CD4-positive, alpha-beta T cell (primary cell): Measurements from ENCODE around the gene NT5C2. TPM values are rescaled to one million over a fixed set of nuclear protein-coding genes. Genes with fewer than 3 reads are reported as not detected.
A peak's percentile ranks its signal among the peaks of the same experiment; 100 is the strongest.

Experiments
- ATAC-seq: fragments of 200-7000 bp; cut with Tn5 transposase; one replicate; pipeline ENCODE4 v1.10.0; 2022; ENCODE audit warnings: mild to moderate bottlenecking; ENCODE audit not compliant: poor library complexity
- CTCF ChIA-PET: fragments of 350-600 bp; sonication (Branson Sonifier 250); formaldehyde crosslinking; loops from one replicate; lab custom pipeline; 2021; ENCODE audit warnings: antibody characterized with exemption, inconsistent platforms; lab: Charles Lee
- POLR2A ChIA-PET: fragments of 350-600 bp; sonication (Branson Sonifier 250); formaldehyde crosslinking; loops from one replicate; lab custom pipeline; 2021; ENCODE audit warnings: antibody characterized with exemption, inconsistent platforms; lab: Charles Lee
- DNase-seq, 14 experiments: peaks; one replicate each; pipeline ENCODE4 v3.0.0-alpha.2; 2013 to 2020; ENCODE audit warnings: mixed read lengths in 2 of 14
- H3K27ac ChIP-seq, 2 donors: one replicate each; pipeline versions ENCODE4 v1.5.1 to v1.7.0; 2013; ENCODE audit warnings: low read length in 2 of 2, low read depth in 1 of 2, mild to moderate bottlenecking in 1 of 2
- H3K27me3 ChIP-seq, 2 experiments: 1 replicate in 1 of 2; 2 replicates in 1 of 2; pipeline versions ENCODE4 v1.6.1 to v1.7.0; 2013; ENCODE audit warnings: low read length in 2 of 2, control low read depth in 1 of 2, mild to moderate bottlenecking in 1 of 2, moderate library complexity in 1 of 2; ENCODE audit not compliant: insufficient read depth in 2 of 2, control insufficient read depth in 1 of 2
- H3K36me3 ChIP-seq: one replicate; pipeline ENCODE4 v1.6.1; 2013; ENCODE audit warnings: low read length, control low read depth; ENCODE audit not compliant: insufficient read depth
- H3K4me1 ChIP-seq: one replicate; pipeline ENCODE4 v1.6.1; 2013; ENCODE audit warnings: low read length, control low read depth; ENCODE audit not compliant: insufficient read depth
- H3K4me3 ChIP-seq: one replicate; pipeline ENCODE4 v1.5.1; 2013; ENCODE audit warnings: mild to moderate bottlenecking, low read length, moderate library complexity
- H3K9me3 ChIP-seq, 2 experiments: 1 replicate in 1 of 2; 2 replicates in 1 of 2; pipeline versions ENCODE4 v1.6.1 to v1.7.0; 2013; ENCODE audit warnings: low read length in 2 of 2, mild to moderate bottlenecking in 2 of 2, control low read depth in 1 of 2, moderate library complexity in 1 of 2; ENCODE audit not compliant: control insufficient read depth in 1 of 2, insufficient read depth in 1 of 2
- H3K27ac Mint-ChIP-seq: one replicate; pipeline ENCODE4 v1.8.0; 2020; ENCODE audit warnings: mixed read lengths
- H3K27me3 Mint-ChIP-seq: one replicate; pipeline ENCODE4 v1.8.0; 2021; ENCODE audit warnings: mixed read lengths
- H3K36me3 Mint-ChIP-seq: one replicate; pipeline ENCODE4 v1.8.0; 2021; ENCODE audit warnings: low read depth, mixed read lengths
- H3K4me1 Mint-ChIP-seq: one replicate; pipeline ENCODE4 v1.8.0; 2021; ENCODE audit warnings: low read depth, mixed read lengths
- H3K4me3 Mint-ChIP-seq: one replicate; pipeline ENCODE4 v1.8.0; 2020; ENCODE audit warnings: mild to moderate bottlenecking, mixed read lengths
- H3K9me3 Mint-ChIP-seq: one replicate; pipeline ENCODE4 v1.8.0; 2020; ENCODE audit warnings: mixed read lengths
- intact Hi-C, 2 experiments: fragments of 100-400 bp; cut with DNase I in 1 of 2; cut with micrococcal nuclease in 1 of 2; formaldehyde crosslinking; loops; one replicate each; pipeline versions ENCODE4 v1.15.1 to v1.9.0; 2023 to 2025; cut with DNase I, micrococcal nuclease
- total RNA-seq, 174 experiments: library from RNA in 2 of 174; stranded (reverse) in 2 of 174; gene quantifications; one replicate each; pipeline ENCODE4 v1.2.3 and lab custom pipeline; 2021 to 2026
- TF ChIP-seq, protein P1 (sequence below): fragments of 200-600 bp; IDR thresholded peaks from one replicate; pipeline ENCODE4 v1.8.0; 2022; ENCODE audit warnings: antibody characterized with exemption, mild to moderate bottlenecking

Gene NT5C2
- total RNA-seq, 2 experiments from 2014 or later, result 43.2 to 47.8 TPM

- H3K27ac ChIP-seq, result no peak overlapping the region
- Mint-ChIP-seq H3K36me3 (peaks cover 94% of the 10 kb centered on the region), H3K4me1 (no peaks in the 10 kb centered on the region), H3K27ac (no peak overlapping the region), H3K9me3 (no peaks in the 10 kb centered on the region), H3K27me3 (no peaks in the 10 kb centered on the region), H3K4me3 (no peak overlapping the region)
- no peaks in the 10 kb centered on the region for H3K27me3 ChIP-seq
- H3K36me3 ChIP-seq, result peaks cover 84% of the 10 kb centered on the region
- DNase-seq, result no peak
- no peak for ATAC-seq
- H3K4me1 ChIP-seq, result no peaks in the 10 kb centered on the region
- intact Hi-C loops, result no loop called here
- no peaks in the 10 kb centered on the region for H3K9me3 ChIP-seq
- CTCF ChIA-PET, result no interaction called here
- TF ChIP-seq, protein P1, sequence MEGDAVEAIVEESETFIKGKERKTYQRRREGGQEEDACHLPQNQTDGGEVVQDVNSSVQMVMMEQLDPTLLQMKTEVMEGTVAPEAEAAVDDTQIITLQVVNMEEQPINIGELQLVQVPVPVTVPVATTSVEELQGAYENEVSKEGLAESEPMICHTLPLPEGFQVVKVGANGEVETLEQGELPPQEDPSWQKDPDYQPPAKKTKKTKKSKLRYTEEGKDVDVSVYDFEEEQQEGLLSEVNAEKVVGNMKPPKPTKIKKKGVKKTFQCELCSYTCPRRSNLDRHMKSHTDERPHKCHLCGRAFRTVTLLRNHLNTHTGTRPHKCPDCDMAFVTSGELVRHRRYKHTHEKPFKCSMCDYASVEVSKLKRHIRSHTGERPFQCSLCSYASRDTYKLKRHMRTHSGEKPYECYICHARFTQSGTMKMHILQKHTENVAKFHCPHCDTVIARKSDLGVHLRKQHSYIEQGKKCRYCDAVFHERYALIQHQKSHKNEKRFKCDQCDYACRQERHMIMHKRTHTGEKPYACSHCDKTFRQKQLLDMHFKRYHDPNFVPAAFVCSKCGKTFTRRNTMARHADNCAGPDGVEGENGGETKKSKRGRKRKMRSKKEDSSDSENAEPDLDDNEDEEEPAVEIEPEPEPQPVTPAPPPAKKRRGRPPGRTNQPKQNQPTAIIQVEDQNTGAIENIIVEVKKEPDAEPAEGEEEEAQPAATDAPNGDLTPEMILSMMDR, result no peak
- POLR2A ChIA-PET, result no interaction called here
- no peak overlapping the region for H3K4me3 ChIP-seq
Measured at GRCh38 chr10:103090911-103091310, 102.2 kb downstream of the NT5C2 start.

GRCh38 chr10:103089493-103089892 lies 103.6 kb downstream of the NT5C2 start:
- H3K27ac ChIP-seq, result no peak overlapping the region
- H3K27me3 ChIP-seq, result no peaks in the 10 kb centered on the region
- no peaks in the 10 kb centered on the region for H3K9me3 ChIP-seq
- ChIA-PET POLR2A (no interaction called here), CTCF (no interaction called here)
- peaks cover 83% of the 10 kb centered on the region for H3K36me3 ChIP-seq
- Mint-ChIP-seq H3K4me1 (no peaks in the 10 kb centered on the region), H3K27me3 (no peaks in the 10 kb centered on the region), H3K27ac (peak overlapping the region; percentile 42), H3K4me3 (no peak overlapping the region), H3K9me3 (no peaks in the 10 kb centered on the region), H3K36me3 (peaks cover 88% of the 10 kb centered on the region)
- intact Hi-C loops, result no loop called here
- DNase-seq (no peak), ATAC-seq (no peak)
- TF ChIP-seq, protein P1, result no peak
- H3K4me1 ChIP-seq, result no peaks in the 10 kb centered on the region
- no peak overlapping the region for H3K4me3 ChIP-seq

DNA sequence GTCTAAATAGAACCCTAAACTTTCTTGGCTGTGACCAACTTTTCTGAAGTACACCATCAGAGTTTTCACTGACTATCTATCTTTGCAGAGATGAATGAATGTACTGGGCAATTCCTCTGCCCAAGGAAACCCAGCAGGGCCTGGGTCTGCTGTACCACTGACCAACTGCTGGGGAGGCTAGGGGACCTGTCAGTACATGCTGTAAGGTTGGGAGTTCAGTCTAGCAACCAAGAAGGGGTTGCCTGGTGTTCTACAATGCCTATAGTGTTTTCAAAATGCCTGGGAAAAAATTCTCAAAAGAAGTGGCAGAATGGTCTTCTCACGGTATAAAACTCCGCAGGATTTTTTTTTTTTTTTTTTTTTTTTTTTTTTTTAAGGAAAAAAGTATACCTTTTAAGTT lies 106.3 kb downstream of the NT5C2 start:
- POLR2A ChIA-PET, result no interaction called here
- no peak overlapping the region for H3K4me3 Mint-ChIP-seq
- ATAC-seq (no peak), DNase-seq (no peak)
- Histone ChIP-seq H3K27me3 (no peaks in the 10 kb centered on the region), H3K9me3 (no peaks in the 10 kb centered on the region), H3K4me3 (no peak overlapping the region), H3K27ac (no peak overlapping the region), H3K36me3 (peaks cover 67% of the 10 kb centered on the region), H3K4me1 (no peaks in the 10 kb centered on the region)
- no peaks in the 10 kb centered on the region for H3K9me3 Mint-ChIP-seq
- no peak overlapping the region for H3K27ac Mint-ChIP-seq
- CTCF ChIA-PET, result no interaction called here
- intact Hi-C loops, result no loop called here
- peaks cover 63% of the 10 kb centered on the region for H3K36me3 Mint-ChIP-seq
- H3K4me1 Mint-ChIP-seq, result no peaks in the 10 kb centered on the region
- TF ChIP-seq, protein P1, result no peak
- H3K27me3 Mint-ChIP-seq, result no peaks in the 10 kb centered on the region
